NCI-H128 (cell line): ENCODE data around the gene SLC15A3.

ENCODE experiments used
- DNase-seq: peaks from one replicate; lab custom pipeline; 2025; ENCODE audit not compliant: unreplicated experiment; lab: John Stamatoyannopoulos, UW

Gene SLC15A3

DNA sequence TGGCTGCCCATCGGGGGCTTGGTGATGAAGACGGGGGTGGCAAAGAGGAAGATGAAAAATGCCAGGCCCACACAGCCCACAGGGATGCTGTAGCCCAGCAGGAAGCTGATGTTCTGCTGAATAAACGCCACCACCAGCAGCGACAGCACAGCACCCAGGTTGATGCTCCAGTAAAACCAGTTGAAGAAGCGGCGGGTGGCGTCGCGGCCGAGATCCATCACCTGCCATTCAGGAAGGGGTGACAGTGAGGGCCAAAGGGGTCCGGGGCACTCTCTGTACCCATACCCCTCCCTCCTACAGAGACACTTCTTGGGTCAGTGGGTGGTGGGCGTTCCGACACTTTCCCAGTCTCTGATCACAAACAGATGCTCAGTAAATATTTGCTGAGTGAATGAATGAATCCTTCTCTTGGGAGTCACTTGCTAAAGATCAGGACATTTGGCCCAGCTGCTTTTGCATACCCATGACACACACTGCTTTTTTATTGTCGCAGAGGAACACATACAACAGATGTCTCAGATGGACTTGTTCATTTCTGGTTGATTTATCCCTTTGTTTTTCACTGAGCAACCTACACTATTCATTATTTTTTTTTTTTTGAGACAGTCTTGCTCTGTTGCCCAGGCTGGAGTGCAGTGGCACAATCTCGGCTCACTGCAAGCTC lies 5.2 kb downstream of the SLC15A3 start:
- DNase-seq: no peak

DNA sequence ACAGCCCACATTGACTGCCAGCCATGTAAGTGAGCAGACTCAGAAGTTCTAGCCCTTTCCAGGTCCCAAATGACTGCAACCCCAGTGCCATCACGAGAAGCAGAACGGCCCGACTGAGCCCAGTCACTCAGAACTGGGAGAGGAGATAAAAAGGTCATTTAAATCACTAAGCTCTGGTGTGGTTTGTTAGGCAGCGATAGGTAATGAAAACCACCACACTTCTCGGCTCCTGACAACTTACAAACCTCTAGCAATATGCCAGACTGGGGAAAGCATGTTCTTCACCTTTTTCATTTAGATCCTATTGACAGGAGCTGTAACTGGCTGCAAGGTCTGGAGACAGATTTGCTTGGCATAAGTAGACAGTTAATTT lies 6.7 kb downstream of the SLC15A3 start:
- no peak for DNase-seq

DNA sequence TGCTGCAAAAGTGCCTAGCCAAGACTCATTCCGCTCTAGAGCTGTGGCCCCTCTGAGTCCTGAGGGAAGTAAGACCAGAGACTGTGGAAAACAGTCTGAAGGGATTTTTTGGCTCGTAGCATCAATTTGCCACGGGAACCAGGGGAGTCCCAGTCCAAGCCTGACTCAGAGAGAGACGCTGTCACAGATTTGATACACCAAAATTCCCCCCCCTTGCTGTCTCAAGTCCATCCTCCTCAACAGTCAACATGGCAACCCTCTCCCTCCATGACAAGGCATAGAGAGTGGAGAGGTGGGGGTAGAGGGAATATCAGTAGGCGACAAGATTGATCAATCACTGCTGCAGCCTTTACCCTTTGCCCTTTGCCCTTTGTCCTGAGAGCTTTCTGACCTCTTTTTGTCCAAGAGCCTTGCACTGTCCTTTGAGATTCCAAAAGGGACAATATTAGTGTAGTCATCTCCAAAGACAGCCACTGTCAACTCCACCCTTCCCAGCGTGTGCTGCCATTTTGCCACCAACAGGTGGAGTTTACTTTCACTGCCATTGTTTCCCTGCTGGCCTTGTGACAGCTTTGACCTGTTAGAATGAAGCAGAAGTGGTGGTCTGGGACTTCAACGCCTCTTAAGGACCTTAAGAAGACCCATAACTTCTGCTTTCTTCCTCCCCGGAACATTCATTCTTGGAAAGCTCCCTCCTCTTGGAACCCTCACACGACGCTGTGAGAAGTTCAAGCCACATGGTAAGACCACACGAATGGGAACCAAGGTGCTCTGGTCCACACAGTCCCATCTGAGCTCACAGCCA lies 7.3 kb downstream of the SLC15A3 start:
- DNase-seq: no peak

DNA sequence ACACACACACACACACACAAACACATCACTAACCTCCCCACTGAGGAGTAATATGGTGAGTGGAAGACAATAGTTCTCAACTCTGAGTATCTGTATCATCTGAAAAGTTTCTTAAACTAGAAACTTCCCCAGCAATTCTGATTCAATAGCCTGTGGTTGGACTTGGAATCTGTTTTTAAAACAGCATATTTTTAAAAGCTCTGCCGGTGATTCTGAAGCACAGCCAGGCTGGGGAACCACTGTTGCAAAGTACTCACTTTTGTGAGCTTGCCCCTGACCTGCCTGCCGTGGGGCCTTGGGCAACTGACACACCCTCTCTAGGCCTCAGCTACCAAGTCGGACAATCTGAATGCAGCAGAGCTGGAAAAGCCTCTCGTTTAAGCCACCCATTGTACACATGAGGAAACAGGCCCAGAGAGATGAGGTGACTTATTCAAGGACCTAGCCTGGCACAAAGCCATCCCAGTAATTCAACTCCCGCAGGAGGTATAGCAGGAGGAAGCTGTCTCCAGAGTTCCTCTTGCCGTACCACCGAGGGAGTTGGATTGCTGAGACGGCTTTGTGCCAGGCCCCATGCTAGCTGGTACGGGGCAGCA lies 8.9 kb downstream of the SLC15A3 start:
- DNase-seq: peak; percentile 30

DNA sequence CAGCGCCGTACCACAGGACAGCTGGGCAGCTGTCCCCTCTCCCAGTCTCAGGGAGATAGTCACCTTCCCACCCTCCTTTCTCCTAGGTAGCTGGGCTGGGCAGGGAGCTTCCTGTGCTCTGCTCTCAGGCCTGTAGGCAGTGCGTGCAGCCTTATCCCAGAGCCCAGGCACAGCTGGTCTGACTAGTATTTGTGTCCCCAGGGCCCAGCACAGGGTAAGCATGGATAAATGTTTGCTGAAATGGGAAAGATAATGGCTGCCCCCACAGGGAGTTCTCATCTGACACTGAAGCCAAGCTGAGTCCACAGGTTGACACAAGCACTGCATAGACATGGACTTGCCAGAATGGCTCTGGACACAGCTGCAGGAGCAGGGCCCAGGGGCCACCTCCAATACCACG lies 9.8 kb downstream of the SLC15A3 start:
- no peak for DNase-seq

DNA sequence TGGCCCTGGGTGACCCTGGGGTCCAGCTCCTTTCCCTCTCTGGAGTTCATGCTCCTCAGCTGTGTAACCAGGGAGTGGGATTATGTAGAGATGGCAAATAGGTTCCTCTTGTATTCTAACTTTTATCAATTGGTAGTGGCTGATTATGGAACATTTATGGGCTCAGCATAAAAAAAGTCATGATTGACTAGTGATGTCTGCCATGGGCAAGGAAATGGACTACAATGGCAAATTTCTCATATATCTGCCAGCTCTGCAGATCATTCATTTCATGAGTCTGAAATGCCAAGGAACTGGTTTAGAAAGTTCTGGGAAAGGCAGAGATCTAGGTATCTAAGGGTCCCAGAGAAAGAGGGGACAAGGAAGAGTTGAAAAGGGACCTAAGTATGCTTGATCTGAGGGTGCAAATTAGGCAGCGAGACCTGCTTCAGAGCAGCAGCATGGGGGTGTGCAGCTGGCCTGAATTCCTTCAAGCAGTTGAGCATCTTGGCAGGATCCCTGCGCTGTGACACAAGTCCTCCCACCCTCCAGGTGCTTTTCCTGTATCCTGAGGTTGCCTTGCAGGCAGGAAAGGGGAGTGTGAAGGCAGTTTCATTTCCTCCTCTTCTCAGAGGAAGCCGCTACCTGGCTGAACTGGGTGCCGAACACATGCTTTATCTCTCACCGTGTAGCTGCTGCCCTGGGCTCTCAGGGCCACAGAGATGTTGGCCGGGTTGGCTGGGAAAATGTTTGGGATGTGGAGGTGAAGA lies 10.4 kb downstream of the SLC15A3 start:
- no peak for DNase-seq

DNA sequence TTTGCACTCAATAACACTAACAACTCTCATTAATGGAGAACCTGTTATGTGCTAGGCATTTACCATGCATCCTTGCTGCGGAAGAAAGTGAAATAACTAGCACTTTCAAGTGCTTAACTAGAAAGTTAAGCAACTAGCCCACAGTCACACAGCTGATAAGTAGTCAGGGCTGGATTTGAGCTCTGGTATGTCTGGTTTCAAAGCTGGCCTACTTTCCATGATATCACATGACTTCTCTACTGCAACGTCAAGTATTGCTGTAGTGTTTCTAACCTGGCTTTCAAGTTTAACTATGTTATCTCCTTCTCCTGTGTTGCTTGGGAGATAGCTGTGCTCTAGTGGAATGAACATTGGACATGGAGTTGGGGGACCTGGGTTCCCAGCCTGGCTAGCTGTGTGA lies 12.1 kb downstream of the SLC15A3 start:
- DNase-seq: no peak

DNA sequence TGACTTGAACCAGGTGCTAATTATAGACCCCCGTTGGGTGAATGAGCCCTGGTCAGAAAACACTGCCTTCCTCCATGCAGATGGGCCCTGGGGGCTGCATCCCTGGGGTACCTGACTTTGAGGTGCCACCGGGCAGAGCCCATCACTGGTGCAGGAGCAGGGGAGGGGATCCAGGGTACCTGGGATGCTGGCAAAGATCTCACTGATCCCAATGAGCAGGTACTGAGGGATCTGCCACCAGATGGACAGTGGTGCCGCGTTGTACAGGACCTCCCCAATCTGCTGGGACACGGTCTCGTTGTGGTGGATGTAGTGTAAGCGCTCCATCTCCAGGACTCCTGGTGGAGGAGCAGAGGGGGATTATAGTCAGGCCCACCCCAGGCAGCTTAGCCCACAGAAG lies 12.7 kb downstream of the SLC15A3 start:
- DNase-seq: no peak

DNA sequence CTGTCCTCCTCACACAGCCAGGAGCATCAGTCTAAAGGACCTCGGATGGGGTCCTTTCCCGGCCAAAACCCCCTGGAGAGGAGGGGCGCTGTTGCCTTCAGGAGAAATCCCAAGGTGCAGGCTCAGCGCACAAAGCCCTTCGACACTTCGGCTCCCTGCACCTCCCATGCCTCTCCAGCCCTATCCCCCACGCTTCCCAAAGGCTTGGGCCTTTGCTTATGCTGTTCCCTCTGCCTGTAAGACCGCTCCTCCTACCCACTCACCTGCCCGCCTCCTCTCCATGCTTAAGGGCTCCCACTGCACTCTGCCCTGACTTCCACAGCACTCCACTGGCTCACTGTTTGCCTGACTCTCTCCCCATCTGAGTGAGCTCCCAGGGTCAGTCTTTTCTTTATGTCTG lies 13.5 kb downstream of the SLC15A3 start:
- no peak for DNase-seq

DNA sequence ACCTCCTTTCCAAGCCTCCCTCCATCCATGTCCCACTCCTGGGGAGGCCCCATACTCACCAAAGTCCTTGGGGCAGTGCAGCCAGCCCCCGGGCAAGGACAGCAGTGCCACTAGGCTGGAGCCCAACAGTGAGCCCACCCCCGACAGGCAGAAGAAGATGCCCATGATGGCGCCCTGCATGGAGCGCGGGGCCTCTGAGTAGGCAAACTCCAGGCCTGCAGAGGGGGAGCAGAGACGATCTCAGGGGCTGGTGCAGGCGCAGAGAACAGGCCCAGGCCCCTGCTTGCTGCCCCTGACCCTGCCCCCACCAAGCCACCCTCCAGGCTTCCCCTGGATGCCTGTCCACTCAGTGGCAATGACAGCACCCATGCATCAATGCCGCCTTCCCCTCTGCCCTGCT lies 14.2 kb downstream of the SLC15A3 start:
- no peak for DNase-seq

DNA sequence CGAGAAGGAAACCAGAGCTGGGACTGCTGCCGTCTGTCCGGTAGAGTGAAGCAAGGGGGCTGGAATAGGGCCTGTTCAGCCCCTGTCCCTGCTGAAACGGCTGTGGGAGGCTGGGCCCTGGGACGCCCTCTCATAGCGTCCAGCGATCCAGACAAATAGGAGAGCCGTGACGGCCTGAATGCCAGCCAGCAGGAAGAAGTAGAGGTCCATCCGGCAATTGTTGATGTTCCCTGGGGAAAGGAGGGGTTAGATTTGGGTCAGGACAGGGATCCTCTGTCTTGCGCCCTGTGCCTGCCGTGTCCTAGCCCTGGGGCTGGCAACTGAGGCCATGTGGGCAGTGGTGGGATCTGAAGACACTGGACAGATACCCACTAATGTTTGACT lies 14.8 kb downstream of the SLC15A3 start:
- DNase-seq: no peak

DNA sequence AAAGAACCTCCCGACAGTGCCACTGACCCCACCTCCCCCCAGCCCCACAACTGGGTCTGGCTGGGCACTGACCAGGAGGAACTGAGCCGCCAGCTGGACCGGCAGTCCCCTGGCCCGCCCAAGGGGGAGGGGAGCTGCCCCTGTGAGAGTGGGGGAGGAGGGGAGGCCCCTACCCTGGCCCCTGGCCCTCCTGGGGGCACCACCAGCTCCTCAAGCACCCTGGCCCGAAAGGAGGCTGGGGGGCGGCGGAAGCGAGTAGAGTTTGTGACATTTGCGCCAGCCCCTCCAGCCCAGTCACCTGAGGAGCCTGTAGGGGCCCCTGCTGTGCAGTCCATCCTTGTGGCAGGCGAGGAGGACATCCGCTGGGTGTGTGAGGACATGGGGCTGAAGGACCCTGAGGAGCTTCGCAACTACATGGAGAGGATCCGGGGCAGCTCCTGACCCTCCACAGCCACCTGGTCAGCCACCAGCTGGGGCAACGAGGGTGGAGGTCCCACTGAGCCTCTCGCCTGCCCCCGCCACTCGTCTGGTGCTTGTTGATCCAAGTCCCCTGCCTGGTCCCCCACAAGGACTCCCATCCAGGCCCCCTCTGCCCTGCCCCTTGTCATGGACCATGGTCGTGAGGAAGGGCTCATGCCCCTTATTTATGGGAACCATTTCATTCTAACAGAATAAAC lies 15.4 kb downstream of the SLC15A3 start:
- DNase-seq: no peak

DNA sequence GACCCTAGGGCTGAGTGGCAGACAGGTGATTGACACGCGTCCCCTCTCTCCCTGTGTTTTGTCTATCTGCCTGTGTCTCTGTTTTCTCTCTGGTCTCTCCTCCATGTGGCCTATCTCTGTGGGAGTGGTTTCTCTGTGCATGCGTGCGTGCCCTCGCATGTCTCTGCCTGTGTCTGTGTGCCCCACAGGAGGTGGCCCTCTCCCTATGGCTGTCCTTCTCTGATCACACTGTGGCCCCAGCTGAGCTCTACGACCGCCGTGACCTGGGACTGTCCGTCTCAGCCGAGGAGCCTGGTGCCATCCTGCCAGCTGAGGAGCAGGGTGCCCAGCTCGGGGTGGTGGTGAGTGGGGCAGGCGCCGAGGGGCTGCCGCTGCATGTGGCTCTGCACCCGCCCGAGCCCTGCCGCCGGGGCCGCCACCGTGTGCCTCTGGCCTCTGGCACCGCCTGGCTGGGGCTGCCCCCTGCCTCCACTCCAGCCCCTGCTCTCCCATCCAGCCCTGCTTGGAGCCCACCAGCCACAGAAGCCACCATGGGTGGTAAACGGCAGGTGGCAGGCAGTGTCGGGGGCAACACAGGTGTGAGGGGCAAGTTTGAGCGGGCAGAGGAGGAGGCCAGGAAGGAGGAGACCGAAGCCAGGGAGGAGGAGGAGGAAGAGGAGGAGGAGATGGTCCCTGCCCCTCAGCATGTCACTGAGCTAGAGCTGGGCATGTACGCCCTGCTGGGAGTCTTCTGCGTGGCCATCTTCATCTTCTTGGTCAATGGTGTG lies 16.1 kb downstream of the SLC15A3 start:
- no peak for DNase-seq

DNA sequence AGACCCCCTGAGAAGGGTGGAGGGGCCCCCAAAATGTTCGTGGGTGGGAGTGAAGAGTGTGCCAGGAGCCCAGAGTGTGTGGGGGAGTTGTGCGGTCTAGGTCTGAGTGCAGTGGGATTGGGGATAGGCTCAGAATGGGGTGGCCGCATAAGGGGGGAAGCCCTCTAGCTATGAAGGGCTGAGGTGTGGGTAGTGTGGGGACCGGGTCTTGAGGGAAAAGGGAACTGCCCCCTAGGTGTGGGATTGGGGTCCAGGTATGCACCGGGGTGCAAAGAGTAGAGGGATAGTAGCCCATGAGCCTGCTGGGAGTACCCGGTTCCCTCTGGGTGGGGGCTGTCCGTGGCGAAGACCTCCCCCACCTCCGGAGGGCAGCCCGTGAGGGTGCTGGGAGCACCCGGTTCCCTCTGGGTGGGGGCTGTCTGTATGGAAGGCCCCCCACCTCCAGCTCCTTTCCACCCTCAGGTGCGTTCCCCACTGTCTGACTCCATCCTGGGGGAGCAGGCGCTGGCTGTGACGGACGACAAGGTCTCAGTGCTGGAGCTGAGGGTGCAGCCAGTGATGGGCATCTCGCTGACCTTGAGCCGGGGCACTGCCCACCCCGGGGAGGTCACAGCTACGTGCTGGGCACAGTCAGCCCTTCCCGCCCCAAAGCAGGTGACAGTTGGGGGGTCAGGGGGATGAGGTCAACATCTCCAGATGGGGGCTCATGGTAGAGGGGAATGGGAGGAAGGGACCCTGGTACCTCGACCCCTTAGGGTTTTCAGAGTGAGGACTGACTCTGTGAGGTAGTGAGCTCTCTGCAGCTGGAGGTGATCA lies 17.0 kb downstream of the SLC15A3 start:
- no peak for DNase-seq

DNA sequence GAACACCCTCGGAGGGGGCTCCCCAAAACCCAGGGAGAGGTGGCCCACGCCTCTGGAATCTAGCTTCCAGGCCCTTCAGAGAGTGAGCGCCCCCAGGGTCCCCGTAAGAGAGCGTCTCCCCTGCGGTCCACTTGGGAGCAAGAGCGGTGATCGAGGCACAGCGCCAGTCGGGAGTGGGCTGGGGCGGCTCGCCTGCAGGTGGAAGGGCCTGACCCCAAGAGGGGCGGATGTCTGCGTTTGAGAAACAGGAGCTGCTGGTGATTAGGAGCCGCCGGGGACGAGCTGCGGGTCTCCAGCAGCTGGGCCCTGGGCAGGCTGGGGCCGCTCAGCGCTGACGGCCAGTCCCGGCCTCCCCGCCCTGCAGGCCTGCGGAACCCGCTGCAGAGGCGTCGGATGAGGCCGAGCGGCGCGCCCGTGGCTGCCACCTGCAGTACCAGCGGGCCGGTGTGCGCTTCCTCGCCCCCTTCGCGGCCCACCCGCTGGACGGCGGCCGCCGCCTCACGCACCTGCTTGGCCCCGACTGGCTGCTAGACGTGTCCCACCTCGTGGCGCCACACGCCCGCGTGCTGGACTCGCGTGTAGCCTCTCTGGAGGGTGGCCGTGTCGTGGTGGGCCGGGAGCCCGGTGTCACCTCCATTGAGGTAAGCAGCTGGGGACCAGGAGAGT lies 17.7 kb downstream of the SLC15A3 start:
- no peak for DNase-seq

DNA sequence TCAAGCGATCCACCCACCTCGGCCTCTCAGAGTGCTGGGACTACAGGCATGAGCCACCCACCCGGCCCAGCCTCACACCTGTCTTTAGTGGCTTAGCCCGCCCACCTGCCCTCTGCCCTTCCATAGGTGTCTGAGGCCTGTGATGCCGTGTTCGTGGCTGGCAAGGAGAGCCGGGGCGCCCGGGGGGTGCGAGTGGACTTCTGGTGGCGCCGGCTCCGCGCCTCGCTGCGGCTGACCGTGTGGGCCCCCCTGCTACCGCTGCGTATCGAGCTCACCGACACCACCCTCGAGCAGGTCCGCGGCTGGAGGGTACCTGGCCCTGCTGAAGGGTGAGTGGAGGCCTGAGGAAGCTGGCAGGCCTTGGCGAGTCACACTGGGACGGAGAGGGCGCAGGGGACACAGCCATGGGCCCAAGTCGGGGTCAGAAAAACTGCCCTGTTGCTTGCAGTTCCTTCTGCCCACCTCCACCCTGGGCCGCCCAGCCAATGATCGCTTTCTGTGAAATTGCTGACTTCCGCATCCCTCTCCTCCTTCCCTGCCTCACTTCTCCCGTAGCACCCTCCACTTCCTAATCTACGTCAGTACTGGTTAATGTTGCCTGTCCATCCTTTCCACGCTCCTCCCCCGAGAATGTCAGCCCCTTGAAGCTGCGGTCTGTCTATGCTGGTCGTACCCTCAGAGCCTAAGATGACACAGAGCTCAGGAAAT lies 18.4 kb downstream of the SLC15A3 start:
- DNase-seq: no peak

DNA sequence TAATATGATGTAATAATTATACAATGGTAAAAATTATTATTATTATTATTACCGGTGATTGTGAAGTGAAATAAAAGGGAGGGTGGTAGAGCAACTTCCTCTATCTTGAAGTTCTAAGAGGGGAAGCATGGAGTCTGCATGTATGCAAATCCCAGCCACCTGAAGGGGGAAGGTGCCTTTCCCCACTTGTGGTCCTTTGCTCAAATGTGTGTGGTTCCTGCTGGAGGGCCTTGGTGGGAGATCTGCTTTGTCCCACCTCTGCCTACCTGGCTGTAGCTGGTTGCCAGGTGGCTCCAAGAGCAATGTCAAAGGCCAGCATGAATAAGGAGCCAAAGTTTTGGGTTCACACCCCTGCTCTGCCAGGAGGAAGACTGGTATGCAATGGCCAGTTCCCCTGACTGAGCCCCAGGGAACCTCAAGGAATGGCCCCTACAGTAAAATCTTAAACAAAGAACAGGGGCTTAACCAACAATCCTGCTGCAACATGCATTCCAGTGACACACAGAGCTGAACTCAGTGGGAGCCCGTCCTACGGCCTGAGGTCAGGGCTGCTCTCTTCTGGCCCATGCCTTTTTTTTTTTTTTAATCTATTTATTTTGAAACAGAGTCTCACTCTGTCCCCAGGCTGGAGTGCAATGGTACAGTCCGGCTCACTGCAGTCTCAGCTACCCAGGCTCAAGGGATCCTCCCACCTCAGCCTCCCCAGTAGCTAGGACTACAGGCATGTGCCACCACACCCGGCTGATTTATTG lies 19.2 kb downstream of the SLC15A3 start:
- DNase-seq: no peak

DNA sequence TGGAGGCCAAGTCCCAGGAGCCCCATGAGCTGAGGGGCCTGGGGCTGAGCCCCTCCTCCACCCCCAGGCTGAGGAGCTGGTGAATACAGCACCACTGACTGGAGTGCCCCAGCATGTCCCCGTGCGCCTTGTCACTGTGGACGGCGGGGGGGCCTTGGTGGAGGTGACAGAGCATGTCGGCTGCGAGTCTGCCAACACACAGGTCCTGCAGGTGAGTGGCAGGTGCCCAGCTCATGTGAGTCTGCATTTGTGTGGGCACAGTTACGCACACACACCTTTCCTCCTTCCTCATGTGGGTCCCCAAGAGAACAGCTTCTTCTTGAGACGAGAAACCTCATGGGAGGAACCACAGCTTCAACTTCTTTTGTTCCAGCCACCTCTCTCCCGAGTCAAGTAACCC lies 20.1 kb downstream of the SLC15A3 start:
- DNase-seq: no peak
